Activated T-helper 9 cell treated with anti-CD3 and anti-CD28 coated beads, Interleukin-2, amount 50 U/mL, for 16 hours (primary cell): ENCODE results near the gene SUMF1.
"Not testable (repeated sequence)": the region's sequence is repeated elsewhere in the genome, so short reads cannot be mapped to it uniquely, and the experiment has no call there.

Experiments used
- DNase-seq: peaks from one replicate; pipeline ENCODE4 v3.0.0-alpha.2; 2020; ENCODE audit warnings: low read depth

The SUMF1 gene

GRCh38 chr3:4338751-4339150 lies 128.3 kb downstream of the SUMF1 start:
- no peak for DNase-seq

GRCh38 chr3:4336850-4337546 lies 130.1 kb downstream of the SUMF1 start:
- DNase-seq, result no peak

DNA sequence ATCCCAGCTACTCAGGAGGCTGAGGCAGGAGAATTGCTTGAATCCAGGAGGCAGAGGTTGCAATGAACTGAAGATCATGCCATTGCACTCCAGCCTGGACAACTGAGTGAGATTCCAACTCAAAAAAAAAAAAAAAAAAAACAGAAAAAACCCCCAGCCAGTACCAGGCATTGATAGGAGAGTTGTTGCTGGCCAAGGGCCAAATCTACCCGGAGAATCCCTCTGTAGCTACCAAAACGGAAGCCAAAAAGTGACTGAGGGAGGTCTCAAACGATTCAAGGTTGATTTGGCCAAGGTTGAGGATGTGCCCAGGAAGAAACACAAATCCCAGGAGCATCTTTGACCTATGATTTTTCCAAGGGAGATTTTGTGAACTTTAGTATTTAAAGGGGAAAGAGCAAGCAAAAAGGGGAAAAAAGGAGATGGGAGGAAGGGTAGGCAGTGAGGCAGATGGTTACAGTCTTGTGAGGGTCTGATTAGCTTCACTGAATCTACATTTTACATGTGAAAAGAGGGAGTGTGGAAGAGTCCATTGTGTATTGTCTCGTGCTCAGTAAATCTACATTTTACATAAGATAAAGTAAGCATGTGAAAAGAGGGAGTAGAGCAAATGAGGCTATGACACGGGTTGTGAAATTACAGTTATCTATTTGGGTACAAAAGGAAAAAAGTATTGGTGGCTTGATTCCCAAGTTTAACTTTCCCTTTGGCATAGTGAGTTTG lies 131.1 kb downstream of the SUMF1 start:
- DNase-seq, result no peak

DNA sequence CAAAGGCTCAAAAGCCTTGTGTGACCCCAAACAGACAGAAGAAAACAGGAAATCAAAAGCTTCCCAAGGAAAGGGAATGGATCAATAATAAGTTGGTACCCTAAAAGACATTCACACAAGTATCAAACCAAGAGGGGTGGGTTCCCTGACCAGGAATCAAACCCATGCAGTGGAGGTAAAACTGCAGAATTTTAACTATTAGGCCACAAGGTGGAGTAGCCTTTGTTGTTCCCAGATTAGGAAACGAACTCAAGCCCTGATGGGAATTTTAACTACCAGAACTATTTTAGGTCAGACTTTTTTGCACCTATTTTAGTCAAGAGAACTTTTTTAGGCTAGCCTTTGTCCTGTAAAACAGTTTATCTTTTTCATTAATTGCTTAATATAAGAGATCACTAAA lies 132.5 kb downstream of the SUMF1 start:
- DNase-seq, result no peak

GRCh38 chr3:4332991-4333390 lies 134.1 kb downstream of the SUMF1 start:
- DNase-seq, result no peak

GRCh38 chr3:4332574-4332973 lies 134.5 kb downstream of the SUMF1 start:
- DNase-seq, result no peak

DNA sequence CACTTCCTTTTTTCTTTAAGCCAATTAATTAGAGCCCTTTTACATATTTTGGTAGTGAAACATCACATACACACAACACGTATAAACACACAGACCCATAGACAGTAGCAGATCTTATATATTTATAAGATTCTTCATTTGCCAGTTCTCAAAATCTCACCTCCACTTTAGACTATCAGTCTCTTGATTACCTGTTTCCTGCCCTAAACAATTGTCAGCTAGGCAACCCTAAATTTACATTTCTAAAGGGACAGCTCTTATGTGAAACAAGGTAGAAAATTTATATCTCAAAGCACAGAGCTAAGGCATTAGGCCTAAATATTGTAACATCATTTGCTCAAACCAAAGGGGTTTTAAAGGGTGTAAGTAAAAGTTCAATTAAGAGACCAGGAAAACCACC lies 135.0 kb downstream of the SUMF1 start:
- no peak for DNase-seq

GRCh38 chr3:4329806-4330205 lies 137.3 kb downstream of the SUMF1 start:
- DNase-seq, result not testable (repeated sequence)

- DNase-seq, result no peak
Measured at GRCh38 chr3:4326868-4327267, 140.2 kb downstream of the SUMF1 start.

GRCh38 chr3:4323246-4324027 lies 143.6 kb downstream of the SUMF1 start:
- DNase-seq, result no peak

DNA sequence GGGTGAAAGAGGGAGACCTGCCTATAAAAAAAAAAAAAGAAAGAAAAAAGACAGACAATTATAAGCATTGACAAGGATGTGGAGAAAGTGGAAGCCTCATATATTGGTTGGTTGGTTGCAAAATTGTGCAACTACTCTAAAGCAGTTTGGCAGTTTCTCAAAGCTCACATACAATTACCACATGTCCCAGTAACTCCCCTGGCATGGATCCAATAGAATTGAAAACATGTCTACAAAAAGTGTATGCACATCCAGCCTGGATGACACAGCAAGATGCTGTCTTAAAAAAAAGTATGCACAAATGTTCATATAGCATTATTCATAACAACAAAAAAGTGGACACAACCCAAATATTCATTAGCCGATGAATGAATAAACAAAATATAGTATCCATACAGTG lies 144.4 kb downstream of the SUMF1 start:
- DNase-seq, result no peak

DNA sequence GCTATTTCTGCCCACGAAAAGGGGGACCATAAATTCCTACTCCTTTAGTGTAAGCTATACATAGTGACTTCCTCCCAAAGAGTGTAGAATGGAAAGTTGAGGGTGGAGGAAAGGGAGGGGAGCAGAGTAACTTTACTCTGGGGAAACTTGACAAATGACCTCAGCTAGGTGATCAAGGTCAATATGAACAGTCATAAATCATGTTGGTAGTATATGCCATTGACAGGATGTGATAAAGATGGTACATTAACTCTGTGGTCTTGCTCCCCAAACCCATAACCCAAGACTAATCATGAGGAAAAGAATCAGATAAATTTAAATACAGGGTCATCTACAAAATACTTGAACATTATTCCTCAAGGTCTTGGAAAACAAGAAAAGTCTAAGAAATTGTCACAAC lies 145.3 kb downstream of the SUMF1 start:
- DNase-seq, result no peak

- no peak for DNase-seq
Measured at GRCh38 chr3:4320096-4320911, 146.8 kb downstream of the SUMF1 start.

GRCh38 chr3:4314688-4315087 lies 152.4 kb downstream of the SUMF1 start:
- no peak for DNase-seq

GRCh38 chr3:4313606-4314293 lies 153.3 kb downstream of the SUMF1 start:
- DNase-seq, result no peak

GRCh38 chr3:4311496-4311895 lies 155.6 kb downstream of the SUMF1 start:
- DNase-seq, result no peak
